Muscle layer of colon (tissue), 2 donors: ENCODE measurements around the gene IL20.
"Not testable (repeated sequence)": the region's sequence is repeated elsewhere in the genome, so short reads cannot be mapped to it uniquely, and the experiment has no call there.

Experiments
- H3K27ac ChIP-seq: one replicate; pipeline ENCODE4 v1.7.0; 2013; ENCODE audit warnings: low read depth, mild to moderate bottlenecking, low read length, moderate library complexity
- H3K27me3 ChIP-seq, 2 donors: one replicate each; pipeline ENCODE4 v1.7.0; 2013; ENCODE audit warnings: low read length in 2 of 2, mild to moderate bottlenecking in 2 of 2; ENCODE audit not compliant: insufficient read depth in 2 of 2, control insufficient read depth in 1 of 2
- H3K36me3 ChIP-seq: one replicate; pipeline ENCODE4 v1.7.0; 2013; ENCODE audit warnings: mild to moderate bottlenecking, low read length; ENCODE audit not compliant: insufficient read depth
- H3K4me1 ChIP-seq: one replicate; pipeline ENCODE4 v1.7.0; 2013; ENCODE audit warnings: mild to moderate bottlenecking, low read length; ENCODE audit not compliant: insufficient read depth
- H3K4me3 ChIP-seq, 2 donors: one replicate each; pipeline ENCODE4 v1.7.0; 2013; ENCODE audit warnings: low read length in 2 of 2, low read depth in 1 of 2, mild to moderate bottlenecking in 1 of 2, moderate library complexity in 1 of 2
- H3K9ac ChIP-seq: one replicate; pipeline ENCODE4 v1.7.0; 2013; ENCODE audit warnings: low read length
- H3K9me3 ChIP-seq: one replicate; pipeline ENCODE4 v1.7.0; 2013; ENCODE audit warnings: mild to moderate bottlenecking, low read length
- donor health status: abdominal sarcoma.
- donor health status: Adenocarcinoma of cecum.

The IL20 gene

DNA sequence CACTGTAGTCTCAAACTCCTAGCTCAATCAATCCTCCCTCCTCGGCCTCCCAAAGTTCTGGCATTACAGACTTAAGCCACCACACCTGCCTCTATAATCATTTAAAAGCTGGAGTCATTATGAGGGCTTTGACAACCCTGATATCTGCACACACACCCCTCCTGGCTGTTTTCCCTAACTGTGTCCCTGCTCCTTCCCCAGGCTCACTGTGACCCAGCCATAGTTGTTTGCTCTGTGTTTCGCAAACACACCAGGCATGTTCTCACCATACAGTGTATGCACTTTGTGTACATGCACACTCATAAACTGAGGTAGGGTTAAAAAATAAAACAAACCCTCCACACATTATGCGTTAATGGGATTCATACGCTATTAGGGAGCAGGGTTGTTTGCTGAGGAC is 21.8 kb upstream of the IL20 start:
- no peaks in the 10 kb centered on the region for H3K4me1 ChIP-seq
- H3K9ac ChIP-seq = no peak overlapping the region
- no peak overlapping the region for H3K27ac ChIP-seq
- no peaks in the 10 kb centered on the region for H3K9me3 ChIP-seq
- no peak overlapping the region for H3K4me3 ChIP-seq
- H3K27me3 ChIP-seq = no peaks in the 10 kb centered on the region
- no peaks in the 10 kb centered on the region for H3K36me3 ChIP-seq

DNA sequence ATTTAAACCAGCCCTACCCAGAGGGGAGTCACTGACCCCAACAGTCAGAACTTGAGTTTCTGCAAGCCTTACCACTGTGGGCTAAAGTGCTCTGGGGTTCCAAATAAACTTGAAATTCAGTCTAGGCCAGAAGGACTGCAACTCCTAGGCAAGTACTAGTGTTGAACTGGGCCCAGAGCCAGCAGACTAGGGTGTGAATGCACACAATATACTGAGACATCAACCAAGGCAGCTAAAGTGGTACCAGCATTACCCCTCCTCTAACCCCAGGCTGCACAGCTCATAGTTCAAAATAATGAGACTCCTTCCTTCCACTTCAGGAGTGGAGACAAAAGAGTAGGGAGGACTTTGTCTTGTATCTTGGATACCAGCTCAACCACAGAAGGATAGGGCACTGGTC is 18.9 kb upstream of the IL20 start:
- Histone ChIP-seq H3K36me3 (no peaks in the 10 kb centered on the region), H3K27ac (no peak overlapping the region), H3K4me3 (no peak overlapping the region)

DNA sequence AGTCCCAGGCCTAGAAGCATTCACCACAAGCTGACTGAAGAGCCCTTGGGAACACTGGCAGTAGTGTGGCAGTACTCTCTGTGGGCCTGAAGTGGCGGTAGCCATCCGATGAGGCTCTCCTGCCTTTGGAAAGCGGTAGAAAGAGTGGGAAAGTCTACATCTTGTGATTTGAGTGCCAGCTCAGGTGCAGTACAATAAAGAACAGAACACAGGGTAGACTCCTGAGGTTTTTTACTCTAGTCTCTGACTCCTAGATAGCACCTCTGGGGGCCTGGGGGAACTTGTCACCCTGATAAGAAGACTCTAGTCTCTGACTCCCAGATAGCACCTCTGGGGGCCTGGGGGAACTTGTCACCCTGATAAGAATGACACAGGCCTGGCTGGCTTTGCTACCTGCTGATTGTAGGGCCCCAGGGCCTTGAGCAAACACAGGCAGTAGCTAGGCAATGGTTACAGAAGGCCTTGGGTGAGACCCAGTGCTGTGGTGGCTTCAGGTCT is 18.0 kb upstream of the IL20 start:
- H3K9me3 ChIP-seq = no peaks in the 10 kb centered on the region
- H3K27ac ChIP-seq = no peak overlapping the region
- no peaks in the 10 kb centered on the region for H3K36me3 ChIP-seq
- no peak overlapping the region for H3K4me3 ChIP-seq
- no peak overlapping the region for H3K9ac ChIP-seq
- no peaks in the 10 kb centered on the region for H3K27me3 ChIP-seq
- H3K4me1 ChIP-seq = no peaks in the 10 kb centered on the region

More for the DNA sequence above, 18.9 kb upstream of the IL20 start:
- Histone ChIP-seq H3K27me3 (no peaks in the 10 kb centered on the region), H3K9me3 (no peaks in the 10 kb centered on the region), H3K9ac (no peak overlapping the region), H3K4me1 (no peaks in the 10 kb centered on the region)

DNA sequence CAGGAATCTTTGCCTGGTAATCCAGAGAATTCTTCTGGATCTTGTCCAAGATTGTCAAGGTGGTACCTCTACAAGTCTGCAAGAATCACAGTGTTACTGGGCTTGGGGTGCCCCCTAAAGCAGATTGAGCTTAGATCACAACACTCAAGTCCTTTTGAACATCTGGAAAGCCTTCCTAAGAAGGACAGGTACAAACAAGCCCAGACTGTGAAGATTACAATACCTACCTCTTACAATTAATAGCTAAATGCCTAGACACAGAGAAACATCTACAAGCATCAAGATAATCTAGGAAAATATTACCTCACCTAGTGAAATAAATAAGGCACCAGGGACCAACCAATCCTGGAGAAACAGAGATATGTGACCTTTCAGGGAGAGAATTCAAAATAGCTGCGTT is 17.5 kb upstream of the IL20 start:
- H3K9me3 ChIP-seq = no peaks in the 10 kb centered on the region

DNA sequence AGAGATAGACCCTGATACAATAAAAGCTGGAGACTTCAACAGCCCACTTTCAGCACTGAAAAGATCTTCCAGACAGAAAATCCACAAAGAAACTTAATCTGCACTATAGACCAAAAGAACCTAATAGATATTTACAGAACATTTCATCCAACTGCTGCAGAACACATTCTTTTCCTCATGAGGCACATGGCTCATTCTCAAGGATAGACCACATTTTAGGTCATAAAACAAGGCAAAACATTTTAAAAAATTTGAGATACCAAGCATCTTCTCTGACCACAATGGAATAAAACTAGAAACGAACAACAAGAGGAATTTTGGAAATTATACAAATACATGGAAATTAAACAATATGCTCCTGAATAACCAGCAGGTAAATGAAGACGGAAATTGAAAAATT is 15.0 kb upstream of the IL20 start:
- no peaks in the 10 kb centered on the region for H3K9me3 ChIP-seq
- H3K36me3 ChIP-seq = no peaks in the 10 kb centered on the region
- no peak overlapping the region for H3K4me3 ChIP-seq
- no peaks in the 10 kb centered on the region for H3K27me3 ChIP-seq
- no peak overlapping the region for H3K27ac ChIP-seq
- H3K9ac ChIP-seq = no peak overlapping the region
- H3K4me1 ChIP-seq = no peaks in the 10 kb centered on the region

More for the DNA sequence above, 17.5 kb upstream of the IL20 start:
- H3K4me3 ChIP-seq = no peak overlapping the region
- no peaks in the 10 kb centered on the region for H3K27me3 ChIP-seq
- H3K4me1 ChIP-seq = no peaks in the 10 kb centered on the region
- H3K27ac ChIP-seq = no peak overlapping the region
- no peaks in the 10 kb centered on the region for H3K36me3 ChIP-seq
- H3K9ac ChIP-seq = no peak overlapping the region

DNA sequence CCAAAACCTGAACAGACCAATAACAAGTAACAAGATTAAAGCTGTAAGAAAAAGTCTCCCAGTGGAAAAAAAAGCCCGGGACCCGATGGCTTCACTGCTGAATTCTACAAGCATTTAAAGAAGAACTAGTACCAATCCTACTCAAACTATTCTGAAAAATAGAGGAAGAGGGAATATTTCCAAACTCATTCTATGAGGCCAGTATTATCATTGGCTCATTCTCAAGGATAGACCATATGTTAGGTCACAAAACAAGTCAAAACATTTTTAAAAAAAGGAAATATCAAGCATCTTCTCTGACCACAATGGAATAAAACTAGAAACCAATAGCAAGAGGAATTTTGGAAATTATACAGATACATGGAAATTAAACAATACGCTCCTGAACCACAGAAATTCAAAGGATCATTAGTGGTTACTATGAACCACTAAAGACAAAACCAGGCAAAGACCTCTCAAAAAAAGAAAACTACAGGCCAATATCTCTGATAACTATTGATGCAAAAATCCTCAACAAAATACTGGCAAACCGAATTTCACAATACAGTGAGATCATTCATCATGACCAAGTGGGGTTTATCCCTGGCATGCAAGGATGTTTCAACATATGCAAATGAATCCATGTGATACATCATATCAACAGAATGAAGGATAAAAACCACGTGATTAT is 13.9 kb upstream of the IL20 start:
- Histone ChIP-seq H3K4me1 (no peaks in the 10 kb centered on the region), H3K9me3 (no peaks in the 10 kb centered on the region), H3K27ac (no peak overlapping the region), H3K9ac (no peak overlapping the region), H3K4me3 (no peak overlapping the region), H3K27me3 (no peaks in the 10 kb centered on the region), H3K36me3 (no peaks in the 10 kb centered on the region)

DNA sequence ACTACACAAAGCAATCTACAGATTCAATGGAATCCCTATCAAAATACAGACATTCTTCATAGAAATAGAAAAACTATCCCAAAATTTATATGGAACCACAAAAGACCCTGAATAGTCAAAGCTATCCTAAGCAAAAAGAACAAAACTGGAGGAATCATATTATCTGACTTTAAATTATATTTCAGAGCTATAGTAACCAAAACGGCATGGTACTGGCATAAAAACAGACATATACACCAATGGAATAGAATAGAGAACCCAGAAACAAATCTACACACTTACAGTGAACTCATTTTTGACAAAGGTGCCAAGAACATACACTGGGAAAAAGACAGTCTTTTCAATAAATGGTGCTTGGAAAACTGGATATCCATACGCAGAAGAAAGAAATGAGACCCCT is 12.8 kb upstream of the IL20 start:
- H3K4me1 ChIP-seq = not testable (repeated sequence)

DNA sequence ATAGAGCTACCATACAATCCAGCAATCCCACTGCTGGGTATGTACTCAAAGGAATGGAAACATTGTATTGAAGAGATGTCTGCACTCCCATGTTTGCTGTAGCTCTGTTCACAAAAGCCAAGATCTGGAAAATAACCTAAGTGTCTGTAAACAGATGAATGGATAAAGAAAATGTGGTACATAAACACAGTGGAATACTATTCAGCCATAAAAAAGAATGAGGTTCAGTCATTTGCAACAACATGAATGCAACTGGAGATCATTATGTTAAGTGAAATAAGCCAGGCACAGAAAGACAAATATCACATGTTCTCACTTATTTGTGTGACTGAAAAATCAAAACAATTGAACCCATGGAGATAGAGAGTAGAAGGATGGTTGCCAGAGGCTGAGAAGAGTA is 11.7 kb upstream of the IL20 start:
- not testable (repeated sequence) for H3K4me3 ChIP-seq, H3K9ac ChIP-seq, H3K27ac ChIP-seq

More for the DNA sequence above, 12.8 kb upstream of the IL20 start:
- not testable (repeated sequence) for H3K36me3 ChIP-seq, H3K27me3 ChIP-seq, H3K4me3 ChIP-seq, H3K9me3 ChIP-seq, H3K27ac ChIP-seq, H3K9ac ChIP-seq

DNA sequence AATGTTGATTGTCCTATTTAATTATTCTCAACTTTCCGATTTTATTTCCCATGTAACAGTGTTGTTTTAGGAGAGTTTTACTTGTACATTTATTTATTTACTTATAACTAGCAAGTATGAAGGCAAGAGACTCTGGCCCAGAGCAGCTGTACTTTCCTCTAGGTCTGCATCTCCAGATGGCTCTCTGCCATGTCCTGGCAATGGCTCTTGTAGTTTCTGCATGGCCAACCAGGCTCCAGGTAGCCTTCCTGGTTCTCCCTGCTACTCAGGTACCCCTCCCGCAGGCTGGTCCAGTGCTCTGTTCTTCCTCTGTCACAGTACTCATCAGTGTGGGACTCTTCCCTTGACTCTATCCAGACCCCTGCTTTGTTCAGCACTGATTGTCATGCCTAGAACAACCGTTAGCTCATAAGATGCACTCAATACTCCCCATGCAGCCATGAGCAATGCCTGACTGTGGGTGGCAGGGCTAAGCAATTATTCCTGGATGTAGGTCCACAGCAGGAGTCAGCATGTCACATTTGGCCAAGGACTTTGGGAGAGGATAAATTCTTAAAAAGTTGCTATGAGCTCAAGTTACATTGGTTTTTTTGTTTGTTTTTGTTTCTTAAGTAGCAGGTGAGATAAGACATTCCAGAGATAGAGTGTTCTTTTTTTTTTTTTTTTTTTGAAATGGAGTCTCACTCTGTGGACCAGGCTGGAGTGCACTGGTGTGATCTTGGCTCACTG is 10.9 kb upstream of the IL20 start:
- Histone ChIP-seq H3K4me1 (no peaks in the 10 kb centered on the region), H3K27ac (no peak overlapping the region), H3K27me3 (no peaks in the 10 kb centered on the region), H3K36me3 (no peaks in the 10 kb centered on the region), H3K9me3 (no peaks in the 10 kb centered on the region), H3K9ac (no peak overlapping the region), H3K4me3 (no peak overlapping the region)

More for the DNA sequence above, 11.7 kb upstream of the IL20 start:
- not testable (repeated sequence) for H3K27me3 ChIP-seq, H3K4me1 ChIP-seq, H3K36me3 ChIP-seq, H3K9me3 ChIP-seq

DNA sequence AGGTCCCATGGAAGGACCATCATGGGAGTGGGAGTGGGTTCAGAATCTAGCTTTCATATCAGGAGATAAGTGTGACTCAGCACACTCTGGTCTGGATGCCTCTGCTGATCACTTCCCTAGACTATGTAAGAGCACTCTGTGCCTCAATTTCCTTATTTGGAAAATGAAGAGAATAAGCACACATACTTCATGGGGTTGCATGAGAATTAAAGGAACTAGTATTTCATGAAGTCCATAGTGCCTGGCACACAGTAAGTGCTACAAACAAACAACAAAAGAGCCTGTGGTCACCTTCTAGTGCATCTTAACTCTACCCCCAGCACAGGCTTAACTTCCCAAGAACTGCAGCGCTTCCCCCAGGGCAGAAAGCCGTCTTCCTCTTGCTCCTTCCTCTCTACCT is 9.6 kb upstream of the IL20 start:
- Histone ChIP-seq H3K9ac (no peak overlapping the region), H3K9me3 (no peaks in the 10 kb centered on the region), H3K27ac (no peak overlapping the region)

DNA sequence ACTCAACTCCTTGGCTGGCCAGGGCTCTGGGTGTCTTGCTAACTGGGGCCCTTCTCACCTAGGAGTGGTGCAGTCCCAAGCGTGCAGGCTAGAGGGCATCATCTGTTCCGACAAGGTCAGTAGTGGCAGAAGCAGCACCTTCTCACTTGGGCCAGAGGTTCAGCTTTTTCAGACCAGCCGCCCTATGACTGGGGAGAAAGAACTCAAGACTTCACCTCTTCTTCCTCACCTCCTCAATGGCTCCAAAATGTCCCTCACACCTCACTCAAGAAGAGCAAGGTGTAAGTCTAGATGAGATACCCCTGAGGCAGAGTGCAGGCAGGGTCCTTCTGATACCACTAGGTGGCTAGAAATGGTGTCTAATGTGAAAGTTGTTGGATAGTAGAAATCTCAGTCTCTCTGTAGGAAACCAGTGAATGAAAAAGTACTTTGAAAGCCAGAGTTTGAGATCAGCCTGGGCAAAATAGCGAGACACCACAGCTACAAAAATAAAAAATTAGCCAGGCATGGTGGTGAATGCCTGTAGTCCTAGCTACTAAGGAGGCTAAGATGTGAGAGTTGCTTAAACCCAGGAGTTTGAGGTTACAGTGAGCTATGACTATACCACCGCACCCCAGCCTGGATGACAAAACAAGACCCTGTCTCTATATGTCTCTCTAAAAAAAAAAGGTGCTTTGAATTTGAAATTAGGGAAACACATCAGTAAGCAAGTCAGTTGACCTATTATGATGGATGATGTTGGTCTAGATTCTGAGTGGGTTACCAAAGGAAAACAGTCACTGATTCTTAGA is 8.6 kb upstream of the IL20 start:
- H3K9me3 ChIP-seq = no peaks in the 10 kb centered on the region
- no peaks in the 10 kb centered on the region for H3K27me3 ChIP-seq
- no peak overlapping the region for H3K27ac ChIP-seq
- no peak overlapping the region for H3K9ac ChIP-seq
- H3K4me3 ChIP-seq = no peak overlapping the region
- no peaks in the 10 kb centered on the region for H3K36me3 ChIP-seq
- H3K4me1 ChIP-seq = no peaks in the 10 kb centered on the region

More for the DNA sequence above, 9.6 kb upstream of the IL20 start:
- no peaks in the 10 kb centered on the region for H3K4me1 ChIP-seq
- no peaks in the 10 kb centered on the region for H3K27me3 ChIP-seq
- H3K36me3 ChIP-seq = no peaks in the 10 kb centered on the region
- no peak overlapping the region for H3K4me3 ChIP-seq
